K562 (cell line): ENCODE measurements around the gene F9. TPM values are rescaled to one million over a fixed set of nuclear protein-coding genes. Genes with fewer than 3 reads are reported as not detected.

Source experiments
- ATAC-seq: fragments of 200-7000 bp; cut with Tn5 transposase; 3 replicates; pipeline ENCODE4 v1.9.1; 2020; ENCODE audit warnings: moderate library complexity
- BruUV-seq: library from RNA; stranded (reverse); fragments of 400-500 nt; replicated peaks from 2 replicates; lab custom pipeline; 2021; lab: Mats Ljungman, UMichigan
- CTCF ChIA-PET: fragments of 300-600 bp; formaldehyde crosslinking; extraction: SDS; loops from one replicate; lab custom pipeline; 2021; ENCODE audit warnings: low intra/inter-chr PET ratio; lab: Yijun Ruan, JAX
- POLR2A ChIA-PET: fragments of 300-600, 350-650 bp; sonication (Branson Sonifier 250); formaldehyde crosslinking; extraction: SDS; loops from one replicate; lab custom pipeline; 2021; ENCODE audit warnings: antibody characterized with exemption, inconsistent platforms; lab: Yijun Ruan, JAX
- DNase-seq, 4 experiments: peaks; one replicate each; pipeline versions ENCODE4 v3.0.0 to v3.0.0-alpha.2; 2011 to 2018; ENCODE audit warnings: low spot score in 3 of 4, mixed read lengths in 3 of 4; ENCODE audit errors: extremely low read depth in 1 of 4
- FAIRE-seq: peaks from 2 replicates; lab custom pipeline; 2011; peaks lifted over from hg19 to GRCh38; lab: Jason Lieb, UNC
- H2AFZ ChIP-seq: 2 replicates; pipeline ENCODE4 v1.6.0; 2011; ENCODE audit warnings: low read depth, low read length, control low read depth, inconsistent platforms
- H3K27ac ChIP-seq: fragments of 200-600 bp; 3 replicates; pipeline ENCODE4 v1.8.0; 2011; ENCODE audit warnings: low read depth, mild to moderate bottlenecking, control low read depth, inconsistent platforms, low read length, moderate library complexity, mixed read lengths; ENCODE audit errors: extremely low read depth
- H3K27me3 ChIP-seq, 2 experiments: fragments of 300-600 bp in 1 of 2; 2 replicates in 1 of 2; 3 replicates in 1 of 2; pipeline versions ENCODE4 v1.6.0 to v1.8.0; 2011; ENCODE audit warnings: inconsistent platforms in 2 of 2, low read length in 2 of 2, mild to moderate bottlenecking in 1 of 2, mixed read lengths in 1 of 2, moderate library complexity in 1 of 2; ENCODE audit not compliant: control insufficient read depth in 2 of 2, insufficient read depth in 2 of 2
- H3K36me3 ChIP-seq: fragments of 300-600 bp; 3 replicates; pipeline ENCODE4 v1.8.0; 2011; ENCODE audit warnings: mild to moderate bottlenecking, low read length, inconsistent platforms; ENCODE audit not compliant: control insufficient read depth, insufficient read depth
- H3K4me1 ChIP-seq, 2 experiments: fragments of 200-600 bp in 1 of 2; replicated peaks in 1 of 2; 2 replicates in 1 of 2; 3 replicates in 1 of 2; pipeline versions ENCODE4 v1.5.1 to v1.8.0; 2011; ENCODE audit warnings: inconsistent platforms in 2 of 2, low read length in 2 of 2, mild to moderate bottlenecking in 1 of 2, mixed read lengths in 1 of 2, moderate library complexity in 1 of 2; ENCODE audit not compliant: control insufficient read depth in 2 of 2, insufficient read depth in 2 of 2
- H3K4me2 ChIP-seq: 2 replicates; pipeline ENCODE4 v1.6.1; 2011; ENCODE audit warnings: low read length, control low read depth, inconsistent platforms, mixed read lengths; ENCODE audit not compliant: insufficient read depth
- H3K4me3 ChIP-seq: fragments of 200-600 bp; sonication (generic), shearing (Covaris generic); 2 replicates; pipeline ENCODE4 v1.5.1; 2016; ENCODE audit warnings: control low read depth, inconsistent platforms
- H3K79me2 ChIP-seq: fragments of 200-600 bp; 3 replicates; pipeline ENCODE4 v1.8.0; 2011; ENCODE audit warnings: low read length, inconsistent platforms; ENCODE audit not compliant: control insufficient read depth, insufficient read depth
- H3K9ac ChIP-seq, 2 experiments: 2 replicates each; pipeline versions ENCODE4 v1.6.0 to v1.6.1; 2011; ENCODE audit warnings: low read depth in 2 of 2, low read length in 2 of 2, control low read depth in 1 of 2, inconsistent platforms in 1 of 2, mild to moderate bottlenecking in 1 of 2, mixed read lengths in 1 of 2; ENCODE audit not compliant: insufficient read depth in 1 of 2
- H3K9me1 ChIP-seq: one replicate; pipeline ENCODE4 v1.6.0; 2011; ENCODE audit warnings: inconsistent platforms, mild to moderate bottlenecking, low read length, moderate library complexity; ENCODE audit not compliant: control insufficient read depth, insufficient read depth
- H3K9me3 ChIP-seq: replicated peaks from 2 replicates; pipeline ENCODE4 v1.5.1; 2011; ENCODE audit warnings: low read depth, low read length, inconsistent platforms; ENCODE audit not compliant: control insufficient read depth, insufficient read depth
- H4K20me1 ChIP-seq: replicated peaks from 2 replicates; pipeline ENCODE4 v1.6.1; 2011; ENCODE audit warnings: low read length, inconsistent platforms, mixed read lengths; ENCODE audit not compliant: control insufficient read depth, insufficient read depth
- ARID2 ChIP-seq: fragments of 450-650 bp; IDR thresholded peaks from 2 replicates; pipeline ENCODE4 v1.6.1; 2017; ENCODE audit warnings: antibody characterized with exemption, mild to moderate bottlenecking
- CTCF ChIP-seq, 3 experiments: IDR thresholded peaks in 2 of 3; conservative IDR thresholded peaks in 1 of 3; 2 replicates each; pipeline ENCODE4 v1.5.1; 2011 to 2012; ENCODE audit warnings: low read length in 3 of 3, mild to moderate bottlenecking in 3 of 3, control low read depth in 2 of 3, improper control_type of control experiment in 1 of 3, inconsistent platforms in 1 of 3, low read depth in 1 of 3, mixed read lengths in 1 of 3, moderate library complexity in 1 of 3; ENCODE audit not compliant: insufficient read depth in 2 of 3
- RAD21 ChIP-seq, 2 experiments: fragments of 250-450 bp in 1 of 2; fragments of 450-650 bp in 1 of 2; sonication (Bioruptor Pico) in 1 of 2; formaldehyde crosslinking in 1 of 2; IDR thresholded peaks in 1 of 2; conservative IDR thresholded peaks in 1 of 2; 2 replicates each; pipeline versions ENCODE4 v1.4.0 to v1.8.0; 2020 to 2022; ENCODE audit warnings: mild to moderate bottlenecking in 2 of 2, moderate library complexity in 1 of 2
- WGBS: fragments of 100-300 bp; shearing (Covaris generic); methylation state at CpG from one replicate; pipeline ENCODE4 v1.1.6; 2016; ENCODE audit warnings: low coverage, mixed read lengths; ENCODE audit not compliant: insufficient coverage; ENCODE audit errors: missing lambda C conversion rate; 5-methylcytosine and 5-hydroxymethylcytosine counted together
- in situ Hi-C: fragments of 300-500 bp; cut with MboI; formaldehyde crosslinking; loops from 4 replicates; pipeline ENCODE4 v1.15.0; 2018; ENCODE audit warnings: inconsistent platforms, mixed read lengths
- intact Hi-C: fragments of 100-400 bp; cut with micrococcal nuclease; formaldehyde crosslinking; loops from 2 replicates; pipeline ENCODE4 v1.14.2; 2022
- polyA plus RNA-seq, 8 experiments: library from polyadenylated mRNA; depleted of rRNA in 4 of 8; stranded (reverse) in 5 of 8; unstranded in 3 of 8; fragments of >200 nt; fragmentation: Nextera tagmentation in 2 of 8; fragmentation: Illumina TruSeq in 1 of 8; extraction: Ambion mirVana in 2 of 8; extraction: Trizol in 1 of 8; gene quantifications; 2 replicates each; pipeline versions ENCODE4 v1.2.1 to v1.2.3, GENCODE V29; 2011 to 2014; ENCODE audit warnings: inconsistent platforms in 1 of 8, missing spikeins in 1 of 8
- total RNA-seq, 7 experiments: library from RNA; depleted of rRNA in 6 of 7; stranded (reverse); fragments of >200 nt in 6 of 7; fragmentation: Illumina TruSeq in 2 of 7; extraction: Trizol in 2 of 7; gene quantifications; 2 replicates each; pipeline versions ENCODE4 v1.2.1 to v1.2.3, GENCODE V29; 2011 to 2021; ENCODE audit warnings: low replicate concordance in 1 of 7
- TF ChIP-seq, protein P1 (sequence below): fragments of 450-650 bp; formaldehyde crosslinking; IDR thresholded peaks from 2 replicates; pipeline ENCODE4 v1.4.0; 2020; ENCODE audit warnings: mild to moderate bottlenecking, moderate library complexity

The F9 gene
- total and polyA plus RNA-seq, 9 of the 15 experiments (the other 6 are each of a cell fraction or from before 2014, with no cell fraction given): 0.09 TPM; not detected in 8

DNA sequence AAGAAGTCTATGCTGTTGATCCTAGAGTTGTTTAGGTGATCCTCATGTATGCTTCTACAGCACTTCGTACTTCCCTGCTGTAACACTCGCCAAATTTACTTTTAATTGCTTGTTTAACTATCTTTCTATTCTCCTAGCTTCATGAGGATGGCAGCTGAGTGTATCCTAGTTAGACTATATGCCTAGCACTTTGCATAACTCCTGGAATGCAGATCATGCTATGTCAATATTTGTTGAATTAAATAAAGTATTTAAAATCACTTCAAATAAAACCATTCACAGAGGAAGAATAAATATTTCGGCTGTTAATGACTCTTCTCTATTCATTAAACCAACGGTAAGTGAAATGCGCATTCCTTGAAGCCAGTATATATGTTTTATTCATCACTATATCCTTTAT, 55.1 kb downstream of the F9 start:
- Histone ChIP-seq H3K9me3 (no peaks in the 10 kb centered on the region), H3K4me3 (no peak overlapping the region), H3K27me3 (no peaks in the 10 kb centered on the region), H3K79me2 (no peaks in the 10 kb centered on the region), H3K9ac (no peak overlapping the region), H3K27ac (no peak overlapping the region), H3K4me2 (no peak overlapping the region), H2AFZ (no peak overlapping the region), H3K9me1 (no peaks in the 10 kb centered on the region), H3K4me1 (no peaks in the 10 kb centered on the region), H3K36me3 (no peaks in the 10 kb centered on the region), H4K20me1 (no peaks in the 10 kb centered on the region)
- WGBS: 0% methylated on average over 3 of the region's 5 CpGs
- intact Hi-C loops: loop anchor here (10.0 kb wide), 1 partner anchor 379 kb away; the partner anchor contains the start of gene CXorf66
- DNase-seq (no peak), FAIRE-seq (no peak), ATAC-seq (no peak)
- in situ Hi-C loops: no loop called here
- ChIA-PET POLR2A (no interaction called here), CTCF (no interaction called here)
- TF ChIP-seq, protein P1, sequence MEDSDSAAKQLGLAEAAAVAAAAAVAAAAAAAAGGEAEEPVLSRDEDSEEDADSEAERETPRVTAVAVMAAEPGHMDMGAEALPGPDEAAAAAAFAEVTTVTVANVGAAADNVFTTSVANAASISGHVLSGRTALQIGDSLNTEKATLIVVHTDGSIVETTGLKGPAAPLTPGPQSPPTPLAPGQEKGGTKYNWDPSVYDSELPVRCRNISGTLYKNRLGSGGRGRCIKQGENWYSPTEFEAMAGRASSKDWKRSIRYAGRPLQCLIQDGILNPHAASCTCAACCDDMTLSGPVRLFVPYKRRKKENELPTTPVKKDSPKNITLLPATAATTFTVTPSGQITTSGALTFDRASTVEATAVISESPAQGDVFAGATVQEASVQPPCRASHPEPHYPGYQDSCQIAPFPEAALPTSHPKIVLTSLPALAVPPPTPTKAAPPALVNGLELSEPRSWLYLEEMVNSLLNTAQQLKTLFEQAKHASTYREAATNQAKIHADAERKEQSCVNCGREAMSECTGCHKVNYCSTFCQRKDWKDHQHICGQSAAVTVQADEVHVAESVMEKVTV (CRISPR knock-in tag): no peak
- BruUV-seq: no TSS peak

DNA sequence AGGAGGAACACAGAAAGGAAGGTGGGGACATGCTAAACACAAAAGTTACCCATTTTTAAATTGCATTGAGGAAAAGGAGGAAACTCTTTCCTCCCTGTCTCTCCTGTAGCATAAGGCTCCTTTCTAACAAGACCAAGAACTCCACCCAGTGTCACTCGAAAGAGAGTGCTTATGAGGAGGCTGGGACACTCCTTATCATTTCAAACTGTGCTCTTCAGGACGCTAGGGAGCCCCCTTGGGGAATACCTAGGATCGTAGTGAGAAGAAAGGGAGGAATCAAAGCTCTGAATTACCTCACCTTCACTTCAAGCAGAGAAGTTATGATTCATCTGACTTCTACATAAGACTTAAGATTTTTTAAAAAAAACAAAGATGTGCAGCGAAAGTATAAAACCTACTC, 65.5 kb downstream of the F9 start:
- Histone ChIP-seq H3K9ac (no peak overlapping the region), H3K79me2 (no peaks in the 10 kb centered on the region)
- POLR2A ChIA-PET: interaction anchor here (0.6 kb wide), 1 partner anchor 22 kb away, joined by 4 read pairs; no protein-coding TSS in a partner anchor
- WGBS: 0% methylated on average over 4 of the region's 4 CpGs
- peak in 1 of 3 experiments; percentile 15; a peak in 2 of 6 replicates for TF ChIP-seq CTCF (IDR thresholded peaks at IDR 0.05 in 2 of 3, conservative IDR thresholded peaks at IDR 0.05 in 1 of 3; ENCODE audit: insufficient read depth in 2 of 3, low read depth in 1 of 3, low read length in 3 of 3)
- peak in 1 of 2 experiments; percentile 18; a peak in 1 of 4 replicates for TF ChIP-seq RAD21 (CRISPR knock-in tag; conservative IDR thresholded peaks at IDR 0.05 in 1 of 2, IDR thresholded peaks at IDR 0.05 in 1 of 2)
- TF ChIP-seq ARID2: no peak
- TF ChIP-seq, all 486 proteins: peak for 2
- Histone ChIP-seq H3K9me1 (no peaks in the 10 kb centered on the region), H3K4me2 (no peak overlapping the region), H3K4me3 (no peak overlapping the region), H2AFZ (no peak overlapping the region), H4K20me1 (no peaks in the 10 kb centered on the region), H3K4me1 (no peaks in the 10 kb centered on the region), H3K9me3 (no peaks in the 10 kb centered on the region), H3K27ac (no peak overlapping the region), H3K36me3 (no peaks in the 10 kb centered on the region), H3K27me3 (no peaks in the 10 kb centered on the region)
- CTCF ChIA-PET: no interaction called here
- ATAC-seq (peak; percentile 61; the same call in 2 of the 3 replicates), DNase-seq (peak in 2 of 4 experiments; percentile 5 to 8), FAIRE-seq (no peak)
- BruUV-seq: no TSS peak
- in situ Hi-C loops: no loop called here
- intact Hi-C loops: no loop called here
